HUES64 (cell line): ENCODE results near the gene ST8SIA5.
A peak's percentile ranks its signal among the peaks of the same experiment; 100 is the strongest.

Experiments
- H3K27ac ChIP-seq: 2 replicates; pipeline ENCODE4 v1.7.0; 2013; ENCODE audit warnings: low read depth, low read length, inconsistent platforms
- H3K27me3 ChIP-seq: 2 replicates; pipeline ENCODE4 v1.6.1; 2013; ENCODE audit warnings: mild to moderate bottlenecking, low read length; ENCODE audit not compliant: insufficient read depth
- H3K36me3 ChIP-seq: 2 replicates; pipeline ENCODE4 v1.6.1; 2013; ENCODE audit warnings: mild to moderate bottlenecking, low read length; ENCODE audit not compliant: insufficient read depth
- H3K4me1 ChIP-seq: 2 replicates; pipeline ENCODE4 v1.6.1; 2013; ENCODE audit warnings: mild to moderate bottlenecking, low read length, moderate library complexity; ENCODE audit not compliant: insufficient read depth
- H3K4me3 ChIP-seq: 2 replicates; pipeline ENCODE4 v1.5.1; 2013; ENCODE audit warnings: mild to moderate bottlenecking, low read length, moderate library complexity
- H3K9ac ChIP-seq: 2 replicates; pipeline ENCODE4 v1.6.1; 2013; ENCODE audit warnings: mild to moderate bottlenecking, low read depth, low read length
- H3K9me3 ChIP-seq: 2 replicates; pipeline ENCODE4 v1.6.1; 2013; ENCODE audit warnings: low read depth, low read length; ENCODE audit not compliant: insufficient read depth
- WGBS: fragments of 150-250, 120-280 bp; methylation state at CpG from one replicate; pipeline ENCODE4 v1.1.7; 2013; ENCODE audit warnings: missing lambda C conversion rate; 5-methylcytosine and 5-hydroxymethylcytosine counted together

ST8SIA5 gene

DNA sequence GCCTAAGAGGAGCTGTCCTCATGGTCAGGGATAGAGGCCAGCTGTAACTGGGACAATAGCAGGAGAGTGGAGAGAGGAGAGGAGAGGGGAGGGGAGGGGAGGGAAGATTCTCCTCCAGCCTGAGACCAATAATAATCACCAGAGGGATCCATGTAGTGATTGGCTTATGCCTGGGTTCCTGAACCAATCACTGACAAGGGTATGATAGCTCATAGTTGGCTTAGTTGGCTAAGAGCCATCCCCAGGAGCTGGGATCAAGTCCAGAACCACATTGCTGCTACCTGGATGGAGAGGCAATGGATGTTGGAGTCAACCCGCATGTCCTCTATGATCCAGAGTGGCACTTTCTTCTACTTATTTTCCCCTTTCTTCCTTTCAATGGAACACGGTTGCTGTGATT lies 7.7 kb upstream of the ST8SIA5 start:
- Histone ChIP-seq H3K9ac (no peak overlapping the region), H3K9me3 (no peaks in the 10 kb centered on the region), H3K27me3 (peaks cover 28% of the 10 kb centered on the region), H3K4me3 (no peak overlapping the region), H3K27ac (no peak overlapping the region), H3K36me3 (no peaks in the 10 kb centered on the region), H3K4me1 (peaks cover 2% of the 10 kb centered on the region; the same call in 1 of the 2 replicates)
- 83% methylated on average over 1 of the region's 2 CpGs for WGBS

DNA sequence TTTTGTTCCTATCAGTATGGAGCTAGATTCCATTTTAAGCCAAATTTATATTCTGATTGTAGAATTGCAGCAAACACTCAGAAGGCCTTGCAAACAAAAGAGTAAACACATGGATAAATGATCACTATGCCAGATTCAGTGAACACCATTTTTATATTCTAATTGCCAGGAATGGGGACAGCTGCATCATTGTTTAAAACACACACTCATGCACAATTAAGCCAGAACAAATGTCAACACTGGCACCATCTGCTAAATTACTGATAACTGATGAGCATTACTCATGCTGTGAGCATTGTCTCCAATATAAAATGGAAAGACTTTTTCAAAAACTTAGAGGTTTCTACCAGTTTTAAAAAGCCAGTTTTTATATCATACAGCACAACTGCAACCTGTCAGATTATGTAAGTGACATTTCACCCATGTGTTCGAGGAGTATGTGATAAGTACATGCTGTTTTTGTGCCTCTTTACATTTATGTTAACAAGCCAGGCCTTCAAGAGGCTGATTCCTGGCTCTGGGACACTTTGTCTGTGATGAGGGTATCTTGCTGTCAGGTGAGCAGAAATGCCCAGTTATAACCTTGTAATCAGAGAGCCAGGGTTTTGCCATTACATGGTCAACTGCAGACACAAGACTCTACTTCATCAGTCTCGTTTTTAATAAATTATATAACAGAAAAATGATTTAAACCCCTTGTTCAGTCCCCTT lies 4.4 kb upstream of the ST8SIA5 start:
- WGBS, result 75% methylated on average over 2 of the region's 2 CpGs
- Histone ChIP-seq H3K4me3 (no peak overlapping the region), H3K36me3 (no peaks in the 10 kb centered on the region), H3K27me3 (peaks cover 60% of the 10 kb centered on the region), H3K9ac (no peak overlapping the region), H3K4me1 (no peaks in the 10 kb centered on the region), H3K27ac (no peak overlapping the region), H3K9me3 (no peaks in the 10 kb centered on the region)

DNA sequence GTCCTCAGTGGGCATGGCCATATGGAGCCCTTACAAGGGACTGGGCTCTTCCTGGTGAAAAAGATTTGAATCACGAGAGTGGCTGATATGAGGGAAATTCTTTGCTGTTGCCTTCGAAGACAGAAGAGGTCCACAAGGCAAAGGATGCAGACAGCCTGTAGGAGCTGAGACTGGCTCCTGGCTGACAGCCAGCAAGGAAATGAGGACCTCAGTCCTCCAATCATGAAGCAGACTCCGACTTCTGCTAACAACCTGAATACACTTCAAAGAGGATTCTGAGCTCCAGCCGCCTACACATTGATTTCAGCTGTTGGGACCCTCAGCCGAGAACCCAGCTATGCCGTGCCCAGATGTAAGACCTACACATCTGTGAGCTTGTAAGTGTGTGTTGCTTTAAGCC lies 3.0 kb upstream of the ST8SIA5 start:
- Histone ChIP-seq H3K9me3 (no peaks in the 10 kb centered on the region), H3K9ac (no peak overlapping the region), H3K27ac (no peak overlapping the region), H3K27me3 (peaks cover 73% of the 10 kb centered on the region), H3K4me1 (no peaks in the 10 kb centered on the region), H3K36me3 (no peaks in the 10 kb centered on the region), H3K4me3 (no peak overlapping the region)
- 81% methylated on average over 6 of the region's 6 CpGs for WGBS

DNA sequence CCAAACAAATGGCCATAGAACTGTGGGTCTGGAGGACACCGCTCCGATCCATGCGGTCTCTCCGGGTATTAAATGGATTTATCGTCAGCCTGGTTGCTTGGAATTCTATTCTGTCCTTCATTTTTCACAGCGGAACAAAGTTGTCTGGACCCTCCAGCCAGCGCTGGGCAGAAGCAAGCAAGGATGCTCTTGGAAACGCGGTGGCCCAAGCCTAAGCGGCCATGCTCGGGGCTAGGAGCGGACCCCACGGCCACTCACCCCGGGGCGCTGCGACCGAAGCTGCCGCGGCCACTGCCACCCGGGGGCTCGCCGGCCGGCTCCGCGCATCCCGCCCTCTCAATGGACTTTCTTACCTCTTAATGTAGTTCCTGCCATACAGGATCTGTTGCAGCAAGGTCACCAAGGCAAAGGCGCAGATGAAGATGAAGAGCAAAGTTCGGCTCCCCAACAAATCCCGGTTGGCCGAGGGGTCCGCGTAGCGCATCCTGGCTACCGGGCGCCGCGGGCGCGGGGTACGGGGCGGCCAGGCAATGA lies 761 bp downstream of the ST8SIA5 start:
- H3K27me3 ChIP-seq, result peaks cover 71% of the 10 kb centered on the region
- no peaks in the 10 kb centered on the region for H3K4me1 ChIP-seq
- H3K36me3 ChIP-seq, result no peaks in the 10 kb centered on the region
- peak overlapping the region; percentile 55 for H3K4me3 ChIP-seq
- H3K9me3 ChIP-seq, result no peaks in the 10 kb centered on the region
- H3K27ac ChIP-seq, result no peak overlapping the region
- 5% methylated on average over 41 of the region's 41 CpGs for WGBS
- no peak overlapping the region for H3K9ac ChIP-seq

DNA sequence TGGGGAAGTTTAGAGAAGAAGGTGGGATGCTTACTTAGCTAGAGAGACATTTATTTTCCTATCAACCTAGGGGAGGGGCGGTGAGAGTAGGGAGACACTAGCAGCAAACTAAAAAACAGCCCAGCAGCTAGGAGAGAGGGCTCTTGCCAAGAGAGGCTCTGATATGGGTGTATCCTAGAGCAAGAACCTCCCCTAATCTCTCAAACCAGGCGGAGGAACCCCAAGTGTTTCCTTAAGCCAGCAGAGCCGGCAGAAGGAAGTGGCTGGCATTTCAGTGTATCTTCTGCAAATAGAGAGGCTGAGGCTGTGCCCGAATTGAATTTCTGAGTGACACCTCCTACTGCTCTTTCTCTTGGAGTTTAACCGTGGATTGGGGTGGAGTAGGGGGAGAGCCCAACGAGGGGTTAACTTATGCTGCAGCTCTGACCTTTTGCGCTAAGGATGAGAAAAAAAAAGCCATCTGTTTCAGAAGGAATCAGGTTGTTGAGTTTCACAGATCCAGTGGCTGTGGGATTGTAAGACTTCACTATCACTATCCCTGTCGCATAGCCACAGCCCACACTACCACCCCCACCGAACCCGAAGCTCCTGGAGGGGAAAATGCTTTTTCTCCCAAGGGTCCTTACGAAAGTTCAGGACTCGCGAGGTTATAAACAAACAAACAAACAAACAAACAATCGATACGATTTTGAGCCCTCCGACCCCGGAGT lies 1.4 kb downstream of the ST8SIA5 start:
- no peaks in the 10 kb centered on the region for H3K36me3 ChIP-seq
- no peak overlapping the region for H3K27ac ChIP-seq
- H3K4me1 ChIP-seq, result no peaks in the 10 kb centered on the region
- peaks cover 65% of the 10 kb centered on the region for H3K27me3 ChIP-seq
- H3K4me3 ChIP-seq, result peak overlapping the region; percentile 55
- no peak overlapping the region for H3K9ac ChIP-seq
- WGBS, result 28% methylated on average over 17 of the region's 17 CpGs
- H3K9me3 ChIP-seq, result no peaks in the 10 kb centered on the region

DNA sequence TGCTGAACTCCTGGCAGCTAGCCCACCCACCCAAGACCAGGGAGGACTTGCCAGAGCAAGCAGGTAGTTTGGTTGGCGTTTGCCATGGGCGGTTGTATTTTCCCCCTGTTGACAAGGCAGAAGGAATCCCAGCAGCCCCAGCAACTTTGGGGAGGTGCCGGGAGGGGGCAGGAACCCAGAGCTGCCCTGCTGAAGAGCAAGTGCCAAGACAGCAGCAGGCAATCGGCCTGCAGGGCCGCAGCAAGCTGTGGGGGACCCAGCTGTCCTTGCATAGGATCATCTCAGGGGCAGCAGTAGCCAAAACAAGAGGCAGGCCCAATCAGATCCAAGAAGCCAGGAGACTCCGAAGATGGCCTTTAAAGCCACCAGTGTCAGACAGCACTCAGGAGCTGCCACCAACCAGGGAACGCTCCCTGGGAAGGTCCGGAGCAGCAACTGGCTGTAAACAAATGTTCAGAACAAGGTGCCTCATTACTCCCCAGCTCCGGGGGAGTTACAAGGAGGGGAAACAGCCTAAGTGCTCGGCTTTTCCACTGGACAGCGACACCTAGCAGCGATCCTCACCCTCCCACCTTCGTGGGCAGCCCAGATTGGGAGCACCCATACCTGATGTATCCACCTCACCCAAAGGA lies 2.1 kb downstream of the ST8SIA5 start:
- no peak overlapping the region for H3K27ac ChIP-seq
- no peaks in the 10 kb centered on the region for H3K36me3 ChIP-seq
- peaks cover 58% of the 10 kb centered on the region for H3K27me3 ChIP-seq
- H3K9me3 ChIP-seq, result no peaks in the 10 kb centered on the region
- no peak overlapping the region for H3K4me3 ChIP-seq
- WGBS, result 61% methylated on average over 13 of the region's 13 CpGs
- H3K9ac ChIP-seq, result no peak overlapping the region
- no peaks in the 10 kb centered on the region for H3K4me1 ChIP-seq

DNA sequence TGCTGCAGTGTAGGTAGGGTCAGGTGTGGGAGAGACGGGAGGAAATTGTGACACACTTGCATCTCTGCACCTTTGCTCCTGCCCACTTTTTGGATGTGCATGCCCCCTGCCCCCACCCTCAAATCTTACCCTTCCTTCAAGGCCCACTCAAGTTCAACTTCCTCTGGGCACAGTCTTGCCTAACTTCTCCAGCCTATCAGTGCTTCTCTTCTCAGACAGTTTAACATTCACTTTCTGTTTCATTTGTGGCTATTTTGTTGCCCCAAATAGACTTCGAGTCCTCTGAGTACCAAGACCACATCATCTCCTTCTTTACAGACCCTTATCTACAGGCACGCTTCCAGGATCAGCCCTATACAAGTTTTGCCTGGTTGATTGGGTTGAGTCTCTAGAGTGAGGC lies 2.7 kb downstream of the ST8SIA5 start:
- Histone ChIP-seq H3K36me3 (no peaks in the 10 kb centered on the region), H3K27ac (no peak overlapping the region), H3K9ac (no peak overlapping the region), H3K4me3 (no peak overlapping the region), H3K4me1 (no peaks in the 10 kb centered on the region), H3K27me3 (peaks cover 52% of the 10 kb centered on the region), H3K9me3 (no peaks in the 10 kb centered on the region)
- WGBS, result 92% methylated on average over 3 of the region's 3 CpGs

DNA sequence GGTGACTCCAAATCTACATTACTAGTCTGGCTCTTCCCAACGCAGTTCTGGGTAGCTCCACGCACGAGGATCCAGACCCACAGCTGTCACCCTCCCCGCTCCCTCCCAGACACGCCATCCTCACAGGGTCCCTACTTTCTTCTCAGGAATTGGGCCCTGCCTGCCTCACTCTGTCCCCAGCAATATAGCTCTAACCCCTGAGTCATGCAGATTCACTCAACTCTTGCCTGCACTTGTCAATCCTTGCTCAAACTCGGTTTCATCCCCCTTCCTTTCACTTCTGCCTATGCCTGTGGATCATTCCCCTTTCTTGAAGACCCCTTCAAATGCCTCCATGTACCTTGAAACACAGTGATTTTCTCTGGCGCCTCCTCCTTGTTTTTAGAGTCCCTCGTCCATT lies 5.0 kb downstream of the ST8SIA5 start:
- peaks cover 30% of the 10 kb centered on the region for H3K27me3 ChIP-seq
- no peak overlapping the region for H3K27ac ChIP-seq
- H3K4me3 ChIP-seq, result no peak overlapping the region
- H3K9ac ChIP-seq, result no peak overlapping the region
- WGBS, result 89% methylated on average over 8 of the region's 8 CpGs
- H3K9me3 ChIP-seq, result no peaks in the 10 kb centered on the region
- H3K36me3 ChIP-seq, result no peaks in the 10 kb centered on the region
- no peaks in the 10 kb centered on the region for H3K4me1 ChIP-seq

DNA sequence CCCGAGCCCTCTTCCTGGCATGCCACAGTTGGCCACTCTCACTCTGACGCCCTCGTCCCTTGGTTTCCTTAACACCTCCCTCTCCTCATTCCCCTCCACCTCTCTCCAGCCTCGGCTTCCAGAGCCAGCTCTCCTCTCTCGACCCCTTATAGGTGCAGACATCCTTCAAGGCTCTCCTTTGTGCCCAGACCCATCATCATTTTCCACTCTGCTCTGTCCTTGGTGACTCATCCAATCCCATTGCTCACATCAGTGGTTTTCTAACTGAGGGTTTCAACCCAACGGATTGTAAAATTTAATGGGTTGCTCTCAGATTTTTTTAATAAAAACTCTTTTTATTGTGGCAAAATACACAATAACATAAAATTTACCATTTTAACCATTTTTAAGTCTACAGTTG lies 6.2 kb downstream of the ST8SIA5 start:
- Histone ChIP-seq H3K9ac (no peak overlapping the region), H3K4me3 (no peak overlapping the region), H3K27ac (no peak overlapping the region), H3K9me3 (no peaks in the 10 kb centered on the region), H3K27me3 (peaks cover 18% of the 10 kb centered on the region), H3K36me3 (no peaks in the 10 kb centered on the region), H3K4me1 (no peaks in the 10 kb centered on the region)
- WGBS, result 86% methylated on average over 6 of the region's 6 CpGs

DNA sequence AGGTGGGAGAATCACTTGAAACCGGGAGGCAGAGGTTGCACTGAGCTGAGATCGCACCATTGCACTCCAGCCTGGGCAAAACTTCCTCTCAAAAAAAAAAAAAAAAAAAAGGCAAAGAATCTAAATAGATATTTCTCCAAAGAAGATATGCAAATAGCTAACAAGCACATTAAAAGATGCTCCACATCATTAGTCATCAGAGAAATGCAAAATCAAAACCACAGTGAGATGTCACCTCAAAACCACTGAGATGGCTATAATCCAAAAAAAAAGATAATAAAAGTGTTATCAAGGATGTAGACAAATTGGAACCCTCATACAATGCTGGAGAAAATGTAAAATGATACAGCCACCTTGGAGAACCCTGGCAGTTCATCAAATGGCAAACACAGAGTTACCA lies 8.4 kb downstream of the ST8SIA5 start:
- Histone ChIP-seq H3K4me1 (no peaks in the 10 kb centered on the region), H3K9me3 (no peaks in the 10 kb centered on the region), H3K9ac (no peak overlapping the region), H3K27ac (no peak overlapping the region), H3K36me3 (no peaks in the 10 kb centered on the region), H3K27me3 (peaks cover 4% of the 10 kb centered on the region), H3K4me3 (no peak overlapping the region)
- 76% methylated on average over 2 of the region's 2 CpGs for WGBS

DNA sequence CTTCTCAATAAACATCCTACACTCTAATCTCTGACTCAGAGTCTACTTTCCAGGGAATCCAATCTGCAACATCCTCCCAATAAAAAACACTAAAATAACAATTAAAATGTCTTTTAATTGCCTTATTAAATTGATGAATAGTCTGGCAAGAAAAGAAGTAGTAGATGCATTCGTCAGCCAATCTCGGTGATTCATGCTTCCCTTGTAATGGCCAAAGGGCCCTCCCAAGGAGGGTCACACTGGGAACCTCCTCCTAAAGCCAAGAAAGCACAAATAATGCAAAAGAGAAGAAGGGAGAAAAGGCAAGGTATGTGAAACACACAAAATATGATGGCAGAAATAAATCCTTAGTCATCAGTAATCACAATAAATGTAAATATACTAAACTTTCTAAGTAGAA lies 16.8 kb downstream of the ST8SIA5 start:
- 95% methylated on average over 2 of the region's 2 CpGs for WGBS
- Histone ChIP-seq H3K4me1 (no peaks in the 10 kb centered on the region), H3K27ac (no peak overlapping the region), H3K9ac (no peak overlapping the region), H3K27me3 (no peaks in the 10 kb centered on the region), H3K36me3 (no peaks in the 10 kb centered on the region), H3K4me3 (no peak overlapping the region), H3K9me3 (no peaks in the 10 kb centered on the region)
